GM23338 (cell line): ENCODE data around the gene POLE.

Experiments used
- CREB1 ChIP-seq: fragments of 250-450 bp; sonication (Bioruptor Pico); IDR thresholded peaks from 2 replicates; pipeline ENCODE4 v1.5.0; 2020; ENCODE audit warnings: low read depth, mild to moderate bottlenecking, moderate library complexity
- EZH2 ChIP-seq: fragments of 200-600 bp; sonication (generic); IDR thresholded peaks from one replicate; pipeline ENCODE4 v1.8.0; 2017; ENCODE audit warnings: antibody characterized with exemption, mild to moderate bottlenecking, low read depth; ENCODE audit not compliant: unreplicated experiment
- EZH2phosphoT487 ChIP-seq: fragments of 200-600 bp; sonication (generic); IDR thresholded peaks from one replicate; pipeline ENCODE4 v1.8.1; 2018; ENCODE audit warnings: antibody characterized with exemption; ENCODE audit not compliant: unreplicated experiment
- NANOG ChIP-seq: IDR thresholded peaks from 2 replicates; pipeline ENCODE4 v1.6.1; 2016; ENCODE audit warnings: antibody characterized with exemption, borderline replicate concordance
- POLR2AphosphoS5 ChIP-seq: IDR thresholded peaks from 2 replicates; pipeline ENCODE4 v1.6.1; 2016; ENCODE audit warnings: antibody characterized with exemption, low read depth
- REST ChIP-seq: IDR thresholded peaks from one replicate; pipeline ENCODE4 v1.6.1; 2018; ENCODE audit warnings: antibody characterized with exemption; ENCODE audit not compliant: unreplicated experiment
- TF ChIP-seq, protein P1 (sequence below): fragments of 250-450 bp; sonication (Bioruptor Pico); IDR thresholded peaks from 2 replicates; pipeline ENCODE4 v1.5.0; 2020; ENCODE audit warnings: mild to moderate bottlenecking, moderate library complexity
- TF ChIP-seq, protein P2 (sequence below), 2 experiments: fragments of 200-600 bp in 1 of 2; sonication (generic) in 1 of 2; conservative IDR thresholded peaks; 2 replicates each; pipeline versions ENCODE4 v1.5.1 to v1.6.1; 2016 to 2017; ENCODE audit warnings: antibody characterized with exemption in 2 of 2, low read depth in 2 of 2, mild to moderate bottlenecking in 2 of 2, moderate library complexity in 1 of 2
- TF ChIP-seq, protein P3 (sequence below): IDR thresholded peaks from 2 replicates; pipeline ENCODE4 v1.6.1; 2016; ENCODE audit warnings: antibody characterized with exemption

DNA sequence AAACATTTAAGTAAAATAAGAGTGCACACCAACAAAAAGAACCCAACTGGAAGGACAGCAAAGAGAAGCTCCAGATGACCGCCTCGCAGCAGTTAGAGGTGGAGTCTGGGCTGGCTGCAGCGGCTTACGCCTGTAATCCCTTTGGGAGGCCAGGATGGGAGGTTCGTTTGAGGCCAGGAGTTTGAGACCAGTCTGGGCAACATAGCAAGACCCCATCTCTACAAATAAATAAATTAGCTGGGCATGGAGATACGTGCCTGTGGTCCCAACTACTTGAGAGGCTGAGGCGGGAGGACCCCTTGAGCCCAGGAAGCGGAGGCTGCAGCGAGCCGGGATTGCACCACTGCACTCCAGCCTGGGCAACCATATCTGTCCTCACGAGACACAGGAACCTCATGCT lies 92.0 kb downstream of the POLE start:
- TF ChIP-seq POLR2AphosphoS5 (no peak), REST (no peak), EZH2 (no peak), EZH2phosphoT487 (no peak), NANOG (no peak), CREB1 (no peak)
- TF ChIP-seq, protein P1, sequence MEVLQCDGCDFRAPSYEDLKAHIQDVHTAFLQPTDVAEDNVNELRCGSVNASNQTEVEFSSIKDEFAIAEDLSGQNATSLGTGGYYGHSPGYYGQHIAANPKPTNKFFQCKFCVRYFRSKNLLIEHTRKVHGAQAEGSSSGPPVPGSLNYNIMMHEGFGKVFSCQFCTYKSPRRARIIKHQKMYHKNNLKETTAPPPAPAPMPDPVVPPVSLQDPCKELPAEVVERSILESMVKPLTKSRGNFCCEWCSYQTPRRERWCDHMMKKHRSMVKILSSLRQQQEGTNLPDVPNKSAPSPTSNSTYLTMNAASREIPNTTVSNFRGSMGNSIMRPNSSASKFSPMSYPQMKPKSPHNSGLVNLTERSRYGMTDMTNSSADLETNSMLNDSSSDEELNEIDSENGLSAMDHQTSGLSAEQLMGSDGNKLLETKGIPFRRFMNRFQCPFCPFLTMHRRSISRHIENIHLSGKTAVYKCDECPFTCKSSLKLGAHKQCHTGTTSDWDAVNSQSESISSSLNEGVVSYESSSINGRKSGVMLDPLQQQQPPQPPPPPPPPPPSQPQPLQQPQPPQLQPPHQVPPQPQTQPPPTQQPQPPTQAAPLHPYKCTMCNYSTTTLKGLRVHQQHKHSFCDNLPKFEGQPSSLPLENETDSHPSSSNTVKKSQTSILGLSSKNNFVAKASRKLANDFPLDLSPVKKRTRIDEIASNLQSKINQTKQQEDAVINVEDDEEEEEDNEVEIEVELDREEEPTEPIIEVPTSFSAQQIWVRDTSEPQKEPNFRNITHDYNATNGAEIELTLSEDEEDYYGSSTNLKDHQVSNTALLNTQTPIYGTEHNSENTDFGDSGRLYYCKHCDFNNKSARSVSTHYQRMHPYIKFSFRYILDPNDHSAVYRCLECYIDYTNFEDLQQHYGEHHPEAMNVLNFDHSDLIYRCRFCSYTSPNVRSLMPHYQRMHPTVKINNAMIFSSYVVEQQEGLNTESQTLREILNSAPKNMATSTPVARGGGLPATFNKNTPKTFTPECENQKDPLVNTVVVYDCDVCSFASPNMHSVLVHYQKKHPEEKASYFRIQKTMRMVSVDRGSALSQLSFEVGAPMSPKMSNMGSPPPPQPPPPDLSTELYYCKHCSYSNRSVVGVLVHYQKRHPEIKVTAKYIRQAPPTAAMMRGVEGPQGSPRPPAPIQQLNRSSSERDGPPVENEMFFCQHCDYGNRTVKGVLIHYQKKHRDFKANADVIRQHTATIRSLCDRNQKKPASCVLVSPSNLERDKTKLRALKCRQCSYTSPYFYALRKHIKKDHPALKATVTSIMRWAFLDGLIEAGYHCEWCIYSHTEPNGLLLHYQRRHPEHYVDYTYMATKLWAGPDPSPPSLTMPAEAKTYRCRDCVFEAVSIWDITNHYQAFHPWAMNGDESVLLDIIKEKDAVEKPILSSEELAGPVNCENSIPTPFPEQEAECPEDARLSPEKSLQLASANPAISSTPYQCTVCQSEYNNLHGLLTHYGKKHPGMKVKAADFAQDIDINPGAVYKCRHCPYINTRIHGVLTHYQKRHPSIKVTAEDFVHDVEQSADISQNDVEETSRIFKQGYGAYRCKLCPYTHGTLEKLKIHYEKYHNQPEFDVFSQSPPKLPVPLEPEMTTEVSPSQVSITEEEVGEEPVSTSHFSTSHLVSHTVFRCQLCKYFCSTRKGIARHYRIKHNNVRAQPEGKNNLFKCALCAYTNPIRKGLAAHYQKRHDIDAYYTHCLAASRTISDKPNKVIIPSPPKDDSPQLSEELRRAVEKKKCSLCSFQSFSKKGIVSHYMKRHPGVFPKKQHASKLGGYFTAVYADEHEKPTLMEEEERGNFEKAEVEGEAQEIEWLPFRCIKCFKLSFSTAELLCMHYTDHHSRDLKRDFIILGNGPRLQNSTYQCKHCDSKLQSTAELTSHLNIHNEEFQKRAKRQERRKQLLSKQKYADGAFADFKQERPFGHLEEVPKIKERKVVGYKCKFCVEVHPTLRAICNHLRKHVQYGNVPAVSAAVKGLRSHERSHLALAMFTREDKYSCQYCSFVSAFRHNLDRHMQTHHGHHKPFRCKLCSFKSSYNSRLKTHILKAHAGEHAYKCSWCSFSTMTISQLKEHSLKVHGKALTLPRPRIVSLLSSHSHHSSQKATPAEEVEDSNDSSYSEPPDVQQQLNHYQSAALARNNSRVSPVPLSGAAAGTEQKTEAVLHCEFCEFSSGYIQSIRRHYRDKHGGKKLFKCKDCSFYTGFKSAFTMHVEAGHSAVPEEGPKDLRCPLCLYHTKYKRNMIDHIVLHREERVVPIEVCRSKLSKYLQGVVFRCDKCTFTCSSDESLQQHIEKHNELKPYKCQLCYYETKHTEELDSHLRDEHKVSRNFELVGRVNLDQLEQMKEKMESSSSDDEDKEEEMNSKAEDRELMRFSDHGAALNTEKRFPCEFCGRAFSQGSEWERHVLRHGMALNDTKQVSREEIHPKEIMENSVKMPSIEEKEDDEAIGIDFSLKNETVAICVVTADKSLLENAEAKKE (CRISPR knock-in tag): no peak
- TF ChIP-seq, protein P2, sequence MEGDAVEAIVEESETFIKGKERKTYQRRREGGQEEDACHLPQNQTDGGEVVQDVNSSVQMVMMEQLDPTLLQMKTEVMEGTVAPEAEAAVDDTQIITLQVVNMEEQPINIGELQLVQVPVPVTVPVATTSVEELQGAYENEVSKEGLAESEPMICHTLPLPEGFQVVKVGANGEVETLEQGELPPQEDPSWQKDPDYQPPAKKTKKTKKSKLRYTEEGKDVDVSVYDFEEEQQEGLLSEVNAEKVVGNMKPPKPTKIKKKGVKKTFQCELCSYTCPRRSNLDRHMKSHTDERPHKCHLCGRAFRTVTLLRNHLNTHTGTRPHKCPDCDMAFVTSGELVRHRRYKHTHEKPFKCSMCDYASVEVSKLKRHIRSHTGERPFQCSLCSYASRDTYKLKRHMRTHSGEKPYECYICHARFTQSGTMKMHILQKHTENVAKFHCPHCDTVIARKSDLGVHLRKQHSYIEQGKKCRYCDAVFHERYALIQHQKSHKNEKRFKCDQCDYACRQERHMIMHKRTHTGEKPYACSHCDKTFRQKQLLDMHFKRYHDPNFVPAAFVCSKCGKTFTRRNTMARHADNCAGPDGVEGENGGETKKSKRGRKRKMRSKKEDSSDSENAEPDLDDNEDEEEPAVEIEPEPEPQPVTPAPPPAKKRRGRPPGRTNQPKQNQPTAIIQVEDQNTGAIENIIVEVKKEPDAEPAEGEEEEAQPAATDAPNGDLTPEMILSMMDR (conservative IDR thresholded peaks at IDR 0.05; ENCODE audit: low read depth in 2 of 2): no peak
- TF ChIP-seq, protein P3, sequence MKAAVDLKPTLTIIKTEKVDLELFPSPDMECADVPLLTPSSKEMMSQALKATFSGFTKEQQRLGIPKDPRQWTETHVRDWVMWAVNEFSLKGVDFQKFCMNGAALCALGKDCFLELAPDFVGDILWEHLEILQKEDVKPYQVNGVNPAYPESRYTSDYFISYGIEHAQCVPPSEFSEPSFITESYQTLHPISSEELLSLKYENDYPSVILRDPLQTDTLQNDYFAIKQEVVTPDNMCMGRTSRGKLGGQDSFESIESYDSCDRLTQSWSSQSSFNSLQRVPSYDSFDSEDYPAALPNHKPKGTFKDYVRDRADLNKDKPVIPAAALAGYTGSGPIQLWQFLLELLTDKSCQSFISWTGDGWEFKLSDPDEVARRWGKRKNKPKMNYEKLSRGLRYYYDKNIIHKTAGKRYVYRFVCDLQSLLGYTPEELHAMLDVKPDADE: no peak
